ENCODE data around the gene ADCY9.

The ADCY9 gene

DNA sequence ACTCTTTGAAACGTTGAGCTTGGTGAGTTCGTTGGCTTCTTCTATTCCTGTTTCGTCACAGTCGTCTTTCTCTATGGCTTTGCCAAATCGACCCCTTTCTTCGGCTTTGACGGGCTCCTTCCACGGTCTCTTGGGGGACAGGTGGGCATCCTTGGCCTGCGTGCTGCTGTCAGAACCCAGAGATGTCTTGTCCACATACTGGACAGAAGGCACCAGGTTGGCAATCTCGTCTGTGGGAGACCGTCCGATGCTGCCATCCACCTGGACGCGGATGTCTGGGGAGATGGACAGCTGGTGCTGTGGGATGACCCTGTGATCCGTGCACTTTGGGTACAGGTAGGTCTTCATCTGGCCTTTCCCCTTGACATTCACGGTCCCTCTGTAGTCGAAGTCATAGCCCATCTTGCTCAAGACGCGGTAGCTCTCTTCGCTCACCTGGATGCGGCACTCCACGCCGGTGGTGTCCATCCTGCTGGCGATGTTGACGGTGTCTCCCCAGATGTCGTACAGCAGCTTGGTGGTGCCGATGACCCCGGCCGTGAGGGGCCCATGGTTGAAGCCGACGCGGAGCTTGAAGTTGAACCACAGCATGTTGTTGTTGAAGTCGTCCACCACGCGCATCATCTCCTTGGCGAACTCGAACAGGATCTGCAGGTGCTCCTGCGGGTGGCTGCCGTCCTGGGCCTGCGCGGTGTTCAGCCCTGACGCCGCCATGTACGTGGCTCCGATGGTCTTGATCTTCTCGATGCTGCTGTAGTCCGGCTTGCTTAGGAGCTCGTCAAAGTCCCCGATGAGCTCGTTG lies 150.3 kb downstream of the ADCY9 start:
- no peaks in the 10 kb centered on the region for H3F3A ChIP-seq (ENCODE audit: insufficient read depth)

DNA sequence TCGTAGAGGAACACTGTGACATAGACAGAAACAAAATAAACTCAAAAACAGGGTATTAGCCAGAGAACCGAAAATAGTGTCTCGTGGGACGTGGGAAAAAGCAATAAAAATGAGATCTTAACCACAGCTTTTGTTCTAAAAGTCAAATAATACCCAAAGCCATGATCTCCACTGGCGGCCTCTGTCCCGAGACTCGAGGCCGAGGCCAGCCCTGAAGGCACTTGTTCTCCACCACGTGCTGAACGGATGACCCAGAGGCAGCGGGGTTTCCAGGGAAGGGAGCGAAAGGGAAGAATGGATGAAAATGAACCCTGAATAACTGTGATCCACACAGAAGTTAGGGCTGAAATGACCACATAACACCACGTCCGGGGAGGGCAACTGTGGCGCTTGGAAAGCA lies 150.9 kb downstream of the ADCY9 start:
- no peak overlapping the region for H3K4me2 ChIP-seq (ENCODE audit: low read depth, low read length, poor library complexity, severe bottlenecking)
- no peak overlapping the region for H3K27ac ChIP-seq (ENCODE audit: low read depth, low read length)
- H4K20me1 ChIP-seq (ENCODE audit: low read depth, low read length), result no peaks in the 10 kb centered on the region
- no peaks in the 10 kb centered on the region for H3K36me3 ChIP-seq (ENCODE audit: low read length)
- no peaks in the 10 kb centered on the region for H3K27me3 ChIP-seq (ENCODE audit: low read length)
- no peak overlapping the region for H3K4me3 ChIP-seq (ENCODE audit: insufficient read depth, low read length, poor library complexity, severe bottlenecking)
- H3F3A ChIP-seq (ENCODE audit: insufficient read depth), result no peaks in the 10 kb centered on the region
- H3K79me2 ChIP-seq (ENCODE audit: insufficient read depth, low read length), result no peaks in the 10 kb centered on the region
- no peak overlapping the region for H2AFZ ChIP-seq (ENCODE audit: low read depth, low read length, severe bottlenecking)
- H3K9me2 ChIP-seq (replicated peaks; ENCODE audit: insufficient read depth, low read length), result no peaks in the 10 kb centered on the region
- TF ChIP-seq EZH2phosphoT487 (conservative IDR thresholded peaks at IDR 0.05; ENCODE audit: low read length), result no peak
- TF ChIP-seq, protein P1, sequence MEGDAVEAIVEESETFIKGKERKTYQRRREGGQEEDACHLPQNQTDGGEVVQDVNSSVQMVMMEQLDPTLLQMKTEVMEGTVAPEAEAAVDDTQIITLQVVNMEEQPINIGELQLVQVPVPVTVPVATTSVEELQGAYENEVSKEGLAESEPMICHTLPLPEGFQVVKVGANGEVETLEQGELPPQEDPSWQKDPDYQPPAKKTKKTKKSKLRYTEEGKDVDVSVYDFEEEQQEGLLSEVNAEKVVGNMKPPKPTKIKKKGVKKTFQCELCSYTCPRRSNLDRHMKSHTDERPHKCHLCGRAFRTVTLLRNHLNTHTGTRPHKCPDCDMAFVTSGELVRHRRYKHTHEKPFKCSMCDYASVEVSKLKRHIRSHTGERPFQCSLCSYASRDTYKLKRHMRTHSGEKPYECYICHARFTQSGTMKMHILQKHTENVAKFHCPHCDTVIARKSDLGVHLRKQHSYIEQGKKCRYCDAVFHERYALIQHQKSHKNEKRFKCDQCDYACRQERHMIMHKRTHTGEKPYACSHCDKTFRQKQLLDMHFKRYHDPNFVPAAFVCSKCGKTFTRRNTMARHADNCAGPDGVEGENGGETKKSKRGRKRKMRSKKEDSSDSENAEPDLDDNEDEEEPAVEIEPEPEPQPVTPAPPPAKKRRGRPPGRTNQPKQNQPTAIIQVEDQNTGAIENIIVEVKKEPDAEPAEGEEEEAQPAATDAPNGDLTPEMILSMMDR (IDR thresholded peaks at IDR 0.05; ENCODE audit: insufficient read depth, low read length, poor library complexity, severe bottlenecking), result no peak
- no peak overlapping the region for H3K9ac ChIP-seq (ENCODE audit: low read length)
- H3K9me3 ChIP-seq (ENCODE audit: insufficient read depth, low read length), result no peaks in the 10 kb centered on the region

More for the DNA sequence above, 150.3 kb downstream of the ADCY9 start:
- Histone ChIP-seq H3K9me2 (replicated peaks; ENCODE audit: insufficient read depth, low read length) (no peaks in the 10 kb centered on the region), H3K27ac (ENCODE audit: low read depth, low read length) (no peak overlapping the region), H3K9ac (ENCODE audit: low read length) (no peak overlapping the region), H3K4me2 (ENCODE audit: low read depth, low read length, poor library complexity, severe bottlenecking) (no peak overlapping the region), H2AFZ (ENCODE audit: low read depth, low read length, severe bottlenecking) (no peak overlapping the region), H3K27me3 (ENCODE audit: low read length) (no peaks in the 10 kb centered on the region), H3K4me3 (ENCODE audit: insufficient read depth, low read length, poor library complexity, severe bottlenecking) (no peak overlapping the region), H4K20me1 (ENCODE audit: low read depth, low read length) (no peaks in the 10 kb centered on the region), H3K36me3 (ENCODE audit: low read length) (no peaks in the 10 kb centered on the region), H3K9me3 (ENCODE audit: insufficient read depth, low read length) (no peaks in the 10 kb centered on the region), H3K79me2 (ENCODE audit: insufficient read depth, low read length) (no peaks in the 10 kb centered on the region)
- no peak for TF ChIP-seq EZH2phosphoT487 (conservative IDR thresholded peaks at IDR 0.05; ENCODE audit: low read length)
- TF ChIP-seq, protein P1 (IDR thresholded peaks at IDR 0.05; ENCODE audit: insufficient read depth, low read length, poor library complexity, severe bottlenecking), result no peak

DNA sequence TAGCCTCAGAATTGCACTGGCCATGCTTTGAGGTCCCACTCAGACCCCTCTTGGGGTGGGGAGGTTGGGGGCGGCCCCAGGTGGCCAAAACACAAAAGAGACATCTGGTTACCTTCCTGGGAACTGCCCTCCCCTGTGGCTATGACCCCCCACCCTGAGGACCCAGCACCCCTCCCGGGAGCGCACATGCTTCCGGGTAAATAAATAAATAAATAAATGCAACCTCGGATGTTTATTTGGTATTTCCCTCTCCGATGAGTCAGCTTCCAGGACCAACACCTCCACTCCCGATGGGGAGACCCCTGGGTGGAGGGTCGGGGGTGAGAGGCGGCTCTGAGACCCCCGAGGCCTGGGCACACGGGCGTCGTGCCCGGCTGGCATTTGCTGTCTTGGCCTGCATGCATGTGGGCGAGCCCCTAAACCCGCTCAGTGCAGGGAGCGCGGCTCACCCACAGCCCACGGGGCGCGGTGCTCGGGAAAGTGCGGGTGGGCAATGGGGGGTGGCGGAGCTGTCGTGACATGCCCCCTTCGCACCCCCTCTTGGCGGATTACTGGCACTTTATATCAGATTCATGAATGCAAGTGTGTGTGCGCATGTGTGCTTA lies 151.5 kb downstream of the ADCY9 start:
- Histone ChIP-seq H3K27me3 (ENCODE audit: low read length) (no peaks in the 10 kb centered on the region), H3F3A (ENCODE audit: insufficient read depth) (no peaks in the 10 kb centered on the region), H3K4me3 (ENCODE audit: insufficient read depth, low read length, poor library complexity, severe bottlenecking) (no peak overlapping the region), H3K36me3 (ENCODE audit: low read length) (no peaks in the 10 kb centered on the region), H3K27ac (ENCODE audit: low read depth, low read length) (no peak overlapping the region), H3K9me3 (ENCODE audit: insufficient read depth, low read length) (no peaks in the 10 kb centered on the region), H2AFZ (ENCODE audit: low read depth, low read length, severe bottlenecking) (no peak overlapping the region), H4K20me1 (ENCODE audit: low read depth, low read length) (no peaks in the 10 kb centered on the region), H3K9me2 (replicated peaks; ENCODE audit: insufficient read depth, low read length) (no peaks in the 10 kb centered on the region), H3K79me2 (ENCODE audit: insufficient read depth, low read length) (no peaks in the 10 kb centered on the region), H3K9ac (ENCODE audit: low read length) (no peak overlapping the region), H3K4me2 (ENCODE audit: low read depth, low read length, poor library complexity, severe bottlenecking) (no peak overlapping the region)
- TF ChIP-seq EZH2phosphoT487 (conservative IDR thresholded peaks at IDR 0.05; ENCODE audit: low read length), result no peak
- TF ChIP-seq, protein P1 (IDR thresholded peaks at IDR 0.05; ENCODE audit: insufficient read depth, low read length, poor library complexity, severe bottlenecking), result no peak

Data from SU-DHL-6 (cell line).